GM19467 (cell line): ENCODE data around the gene ITPKC.
"Not testable (repeated sequence)": the region's sequence is repeated elsewhere in the genome, so short reads cannot be mapped to it uniquely, and the experiment has no call there.

ENCODE experiments used
- ATAC-seq: cut with Tn5 transposase; IDR thresholded peaks from one replicate; pipeline ENCODE4 v1.9.1; 2021; ENCODE audit warnings: mild to moderate bottlenecking, moderate library complexity; ENCODE audit not compliant: unreplicated experiment

ITPKC gene

GRCh38 chr19:40758491-40758890, 41.6 kb downstream of the ITPKC start:
- no peak for ATAC-seq

DNA sequence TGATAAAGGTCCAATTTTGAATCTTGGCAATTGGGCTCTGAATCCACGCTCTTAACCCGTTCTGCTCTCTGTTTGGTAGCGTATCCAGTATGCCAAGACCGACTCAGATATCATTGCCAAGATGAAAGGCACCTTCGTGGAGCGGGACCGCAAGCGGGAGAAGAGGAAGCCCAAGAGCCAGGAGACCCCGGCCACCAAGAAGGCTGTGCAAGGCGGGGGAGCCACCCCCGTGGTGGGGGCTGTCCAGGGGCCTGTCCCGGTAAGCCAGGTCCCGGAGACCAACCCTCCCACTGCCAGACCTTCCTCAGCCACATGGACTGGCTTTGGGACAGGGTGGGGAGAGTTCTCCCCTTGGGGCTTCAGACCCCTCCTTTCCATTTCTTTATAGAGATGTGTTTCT, 42.4 kb downstream of the ITPKC start:
- no peak for ATAC-seq

- ATAC-seq: no peak
Observed at GRCh38 chr19:40762754-40763470, 46.0 kb downstream of the ITPKC start.

- no peak for ATAC-seq
Observed at GRCh38 chr19:40763526-40763925, 46.6 kb downstream of the ITPKC start.

DNA sequence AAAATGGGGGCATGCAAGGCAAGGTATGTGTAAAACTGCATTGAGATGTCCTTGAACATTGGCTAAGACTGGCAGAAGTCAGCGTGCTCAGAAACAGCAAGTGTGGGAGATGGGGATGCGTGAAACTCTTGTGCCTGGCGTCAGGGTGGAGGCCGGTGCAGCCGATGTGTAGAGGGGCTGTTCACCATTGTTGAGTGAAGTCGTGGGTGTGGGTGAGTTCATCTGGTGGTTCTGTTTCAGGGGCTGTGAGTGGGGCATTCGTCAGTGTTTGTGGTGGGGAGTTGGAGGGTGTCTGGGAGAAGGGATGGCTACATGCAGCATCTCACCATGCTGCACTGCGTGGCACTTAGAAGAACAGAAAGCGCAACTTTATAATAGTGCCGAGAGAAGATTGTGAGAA, 47.1 kb downstream of the ITPKC start:
- ATAC-seq: no peak

DNA sequence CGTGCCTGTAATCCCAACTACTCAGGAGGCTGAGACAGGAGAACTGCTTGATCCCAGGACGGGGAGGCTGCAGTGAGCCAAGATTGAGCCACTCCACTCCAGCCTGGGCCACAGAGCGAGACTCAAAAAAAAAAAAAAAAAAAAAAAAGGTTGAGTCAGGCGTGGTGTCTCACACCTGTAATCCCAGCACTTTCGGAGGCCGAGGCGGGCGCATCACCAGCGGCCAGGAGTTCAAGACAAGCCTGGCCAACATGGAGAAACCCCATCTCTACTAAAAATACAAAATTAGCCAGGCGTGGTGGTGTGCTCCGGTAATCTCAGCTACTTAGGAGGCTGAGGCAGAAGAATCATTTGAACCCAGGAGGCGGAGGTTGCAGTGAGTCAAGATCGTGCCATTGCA, 49.5 kb downstream of the ITPKC start:
- not testable (repeated sequence) for ATAC-seq

DNA sequence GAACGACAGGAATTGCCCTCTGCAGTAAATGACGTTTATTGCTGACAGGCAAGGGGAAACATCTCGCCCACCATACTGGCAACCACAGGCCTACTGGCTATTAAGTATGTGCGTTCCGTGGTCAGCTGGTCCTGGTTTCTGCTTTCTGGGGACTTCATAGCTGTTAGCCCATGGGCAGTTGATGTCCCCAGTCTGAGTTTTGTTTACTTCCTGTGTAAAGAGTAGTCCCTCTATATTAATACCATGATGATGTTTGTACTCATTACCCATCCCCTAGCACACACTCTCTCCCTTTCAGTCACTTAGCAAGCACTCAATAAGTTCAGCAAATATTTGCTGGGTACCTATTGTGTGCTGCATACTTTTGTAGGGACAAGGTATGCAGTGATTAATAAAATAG, 52.0 kb downstream of the ITPKC start:
- no peak for ATAC-seq

GRCh38 chr19:40771101-40771862, 54.4 kb downstream of the ITPKC start:
- not testable (repeated sequence) for ATAC-seq

DNA sequence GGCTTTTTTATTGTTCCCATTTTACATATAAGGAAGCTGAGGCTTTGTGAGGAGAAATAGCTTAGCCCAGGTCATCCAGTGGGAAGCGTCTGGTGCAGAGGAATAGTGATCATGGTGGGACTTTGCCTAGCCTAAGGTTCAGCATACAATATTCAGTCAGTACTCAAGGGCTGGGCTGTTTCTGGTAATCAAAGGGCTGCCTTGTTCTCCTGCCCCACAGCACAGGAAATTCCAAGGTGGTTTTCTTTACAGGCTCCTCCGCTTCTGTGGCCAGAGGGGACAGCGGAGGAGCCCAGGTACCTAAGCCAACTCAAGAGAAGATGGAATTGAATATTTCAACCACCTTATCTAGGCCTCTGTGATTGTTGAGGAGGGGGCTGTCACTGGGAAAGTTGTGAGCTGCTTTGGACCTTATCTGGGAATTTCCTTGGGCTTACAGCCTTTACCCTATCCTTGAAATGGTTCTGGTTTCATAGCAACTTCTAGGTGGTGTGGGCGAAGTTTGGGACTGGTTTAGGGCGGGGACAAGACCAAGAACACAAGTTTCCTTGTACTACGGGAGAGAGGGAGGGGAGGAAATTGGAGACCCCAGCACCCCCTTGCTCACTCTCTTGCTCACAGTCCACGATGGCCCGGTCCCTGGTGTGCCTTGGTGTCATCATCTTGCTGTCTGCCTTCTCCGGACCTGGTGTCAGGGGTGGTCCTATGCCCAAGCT, 58.2 kb downstream of the ITPKC start, which contains the start of gene MIA:
Gene MIA (plus strand): TSS at position 606 of the 716 bp plus-strand sequence. CDS start 22 bp downstream, at position 628.
- no peak for ATAC-seq

DNA sequence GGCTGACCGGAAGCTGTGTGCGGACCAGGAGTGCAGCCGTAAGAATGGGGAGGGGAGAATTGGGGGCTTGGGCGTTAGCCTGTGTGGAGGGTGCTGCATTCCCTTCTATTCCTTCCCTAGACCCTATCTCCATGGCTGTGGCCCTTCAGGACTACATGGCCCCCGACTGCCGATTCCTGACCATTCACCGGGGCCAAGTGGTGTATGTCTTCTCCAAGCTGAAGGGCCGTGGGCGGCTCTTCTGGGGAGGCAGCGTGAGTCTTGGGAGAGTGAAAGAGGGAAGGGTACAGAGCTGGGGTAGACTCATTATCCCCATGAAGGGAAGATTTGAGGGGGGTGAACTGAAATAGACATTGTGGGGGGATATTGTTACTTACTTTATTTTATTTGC, 58.7 kb downstream of the ITPKC start:
- no peak for ATAC-seq

DNA sequence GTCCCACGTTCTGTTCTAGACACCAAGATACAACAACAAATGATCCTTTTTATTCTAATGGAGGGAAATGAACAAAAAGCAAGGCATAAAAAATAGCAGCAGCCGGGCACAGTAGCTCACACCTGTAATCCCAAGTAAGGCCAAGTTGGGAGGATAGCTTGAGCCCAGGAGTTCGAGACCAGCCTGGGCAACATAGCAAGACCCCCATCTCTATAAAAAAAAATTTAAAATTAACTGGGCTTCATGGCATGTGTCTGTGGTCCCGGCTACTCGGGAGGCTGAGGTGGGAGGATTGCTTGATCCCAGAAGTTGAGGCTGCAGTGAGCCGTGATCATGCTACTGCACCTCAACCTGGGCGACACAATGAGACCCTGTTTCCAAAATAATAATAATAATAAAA, 59.5 kb downstream of the ITPKC start:
- ATAC-seq: no peak

DNA sequence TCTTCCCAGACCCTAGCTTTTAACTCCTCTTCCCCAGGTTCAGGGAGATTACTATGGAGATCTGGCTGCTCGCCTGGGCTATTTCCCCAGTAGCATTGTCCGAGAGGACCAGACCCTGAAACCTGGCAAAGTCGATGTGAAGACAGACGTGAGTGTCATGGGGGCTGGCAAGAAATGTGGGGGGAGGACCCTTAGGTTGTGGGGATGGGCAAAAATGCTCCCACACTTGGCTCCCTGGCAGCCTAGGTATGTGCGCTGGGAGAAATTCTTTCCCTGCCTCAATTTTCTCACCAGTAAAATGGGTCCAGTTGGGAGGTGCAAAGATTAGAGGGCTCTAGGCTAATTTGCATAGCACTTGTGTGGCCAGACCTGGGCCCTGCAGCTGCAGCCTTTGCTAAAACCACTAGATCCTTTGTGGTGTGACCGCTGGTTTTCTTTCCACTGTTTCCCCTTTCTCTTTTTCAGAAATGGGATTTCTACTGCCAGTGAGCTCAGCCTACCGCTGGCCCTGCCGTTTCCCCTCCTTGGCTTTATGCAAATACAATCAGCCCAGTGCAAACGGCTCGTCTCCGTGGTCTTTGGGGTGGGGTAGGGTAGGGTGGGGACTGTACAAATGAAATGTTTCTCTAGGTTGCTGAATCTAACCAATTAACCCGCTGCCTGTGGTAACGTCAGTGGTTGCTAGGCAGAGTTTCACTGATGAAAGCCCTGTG, 60.2 kb downstream of the ITPKC start:
- peak; percentile 52 for ATAC-seq

DNA sequence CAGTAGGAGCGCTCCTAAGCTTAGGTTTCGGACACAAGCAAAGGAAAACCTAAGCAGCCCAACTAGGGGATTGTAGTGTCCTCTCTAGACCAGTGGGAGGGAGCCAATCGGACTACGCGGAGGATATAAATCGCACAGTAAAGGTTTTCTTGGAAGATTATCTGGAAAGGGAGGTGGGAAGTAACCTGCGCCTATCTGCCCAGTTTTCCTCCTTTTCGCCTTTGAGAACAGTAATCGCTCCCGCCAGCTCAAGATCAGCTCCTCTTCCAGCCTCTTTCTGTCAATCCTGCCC, 60.7 kb downstream of the ITPKC start:
- ATAC-seq: no peak

GRCh38 chr19:40777937-40778705, 61.2 kb downstream of the ITPKC start, which contains the start of gene RAB4B:
Gene RAB4B (plus strand): TSS chr19:40778247. CDS start chr19:40778376, 129 bp downstream.
- peak; percentile 54 for ATAC-seq

DNA sequence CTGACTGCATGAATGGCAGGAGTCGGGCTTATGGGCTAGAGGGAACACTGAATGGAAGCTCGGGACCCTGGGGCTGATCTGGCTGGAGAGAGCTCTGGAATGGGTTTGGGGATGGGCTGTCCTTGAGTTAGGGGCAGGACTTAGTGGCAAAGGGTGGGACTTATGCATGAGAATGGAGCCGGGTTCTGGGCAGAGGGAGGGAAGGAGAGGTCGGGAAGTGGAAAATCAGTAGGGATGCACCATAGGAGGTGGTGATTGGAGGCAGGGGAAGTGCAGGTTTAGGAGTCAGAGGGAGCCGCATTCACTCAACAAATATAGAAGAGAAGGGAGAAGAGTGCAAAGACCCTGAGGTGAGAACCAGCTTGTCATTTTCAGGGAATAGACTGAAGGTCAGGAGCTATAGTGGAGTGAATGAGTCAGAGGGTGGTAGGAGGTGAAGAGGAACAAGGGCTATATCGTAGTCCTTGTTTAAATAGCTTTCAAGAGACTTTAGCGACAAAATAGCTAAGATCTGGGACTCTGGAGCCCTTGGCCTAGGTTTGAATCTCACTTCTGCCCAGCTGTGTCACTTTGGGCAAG, 61.9 kb downstream of the ITPKC start:
- ATAC-seq: no peak

- ATAC-seq: no peak
Observed at GRCh38 chr19:40780582-40780981, 63.7 kb downstream of the ITPKC start.

- no peak for ATAC-seq
Observed at GRCh38 chr19:40781140-40781539, 64.2 kb downstream of the ITPKC start.

DNA sequence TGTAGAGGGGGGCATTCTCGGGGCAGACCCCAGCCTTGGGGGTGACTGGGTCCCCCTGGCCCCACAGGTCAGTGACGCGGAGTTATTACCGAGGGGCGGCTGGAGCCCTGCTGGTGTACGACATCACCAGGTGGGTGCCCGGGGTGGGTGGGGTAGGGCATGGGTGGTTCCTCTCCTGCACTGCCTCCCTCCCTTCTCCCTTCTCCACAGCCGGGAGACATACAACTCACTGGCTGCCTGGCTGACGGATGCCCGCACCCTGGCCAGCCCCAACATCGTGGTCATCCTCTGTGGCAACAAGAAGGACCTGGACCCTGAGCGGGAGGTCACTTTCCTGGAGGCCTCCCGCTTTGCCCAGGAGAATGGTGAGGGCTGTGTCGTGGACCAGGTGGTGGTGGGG, 66.8 kb downstream of the ITPKC start:
- ATAC-seq: no peak

GRCh38 chr19:40784146-40784545, 67.2 kb downstream of the ITPKC start:
- not testable (repeated sequence) for ATAC-seq

GRCh38 chr19:40785526-40785925, 68.6 kb downstream of the ITPKC start:
- ATAC-seq: no peak
